ENCODE data around the gene P2RY2. TPM values are rescaled to one million over a fixed set of nuclear protein-coding genes. Genes with fewer than 3 reads are reported as not detected.
"Not testable (repeated sequence)": the region's sequence is repeated elsewhere in the genome, so short reads cannot be mapped to it uniquely, and the experiment has no call there.

P2RY2 gene
- total RNA-seq, 1 experiment from 2014 or later = 22.5 TPM

- H2AFZ ChIP-seq = no peak overlapping the region
- H4K20me1 ChIP-seq (ENCODE audit: insufficient read depth) = no peaks in the 10 kb centered on the region; the same call in 1 of the 2 replicates
- H3K27ac ChIP-seq = no peak overlapping the region
- no peak overlapping the region for H3K4me2 ChIP-seq
- no peak for TF ChIP-seq EZH2 (IDR thresholded peaks at IDR 0.05; ENCODE audit: low read depth)
- TF ChIP-seq, protein P1, sequence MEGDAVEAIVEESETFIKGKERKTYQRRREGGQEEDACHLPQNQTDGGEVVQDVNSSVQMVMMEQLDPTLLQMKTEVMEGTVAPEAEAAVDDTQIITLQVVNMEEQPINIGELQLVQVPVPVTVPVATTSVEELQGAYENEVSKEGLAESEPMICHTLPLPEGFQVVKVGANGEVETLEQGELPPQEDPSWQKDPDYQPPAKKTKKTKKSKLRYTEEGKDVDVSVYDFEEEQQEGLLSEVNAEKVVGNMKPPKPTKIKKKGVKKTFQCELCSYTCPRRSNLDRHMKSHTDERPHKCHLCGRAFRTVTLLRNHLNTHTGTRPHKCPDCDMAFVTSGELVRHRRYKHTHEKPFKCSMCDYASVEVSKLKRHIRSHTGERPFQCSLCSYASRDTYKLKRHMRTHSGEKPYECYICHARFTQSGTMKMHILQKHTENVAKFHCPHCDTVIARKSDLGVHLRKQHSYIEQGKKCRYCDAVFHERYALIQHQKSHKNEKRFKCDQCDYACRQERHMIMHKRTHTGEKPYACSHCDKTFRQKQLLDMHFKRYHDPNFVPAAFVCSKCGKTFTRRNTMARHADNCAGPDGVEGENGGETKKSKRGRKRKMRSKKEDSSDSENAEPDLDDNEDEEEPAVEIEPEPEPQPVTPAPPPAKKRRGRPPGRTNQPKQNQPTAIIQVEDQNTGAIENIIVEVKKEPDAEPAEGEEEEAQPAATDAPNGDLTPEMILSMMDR (conservative IDR thresholded peaks at IDR 0.05) = no peak
- H3K27me3 ChIP-seq (ENCODE audit: insufficient read depth, low read depth) = no peaks in the 10 kb centered on the region
- POLR2A ChIA-PET (ENCODE audit: unreplicated experiment) = interaction anchor here (0.7 kb wide), 1 partner anchor 60 kb away, joined by 5 read pairs; no protein-coding TSS in a partner anchor
- no peak for DNase-seq
- no TSS peak for BruUV-seq (replicated peaks)
- intact Hi-C loops (cut with micrococcal nuclease; ENCODE audit: unreplicated experiment) = no loop called here
- peaks cover 21% of the 10 kb centered on the region for H3K79me2 ChIP-seq (ENCODE audit: low read depth)
- H3K9me3 ChIP-seq (ENCODE audit: insufficient read depth, low read depth) = no peaks in the 10 kb centered on the region
- no peak overlapping the region for H3K4me3 ChIP-seq
- H3F3A ChIP-seq (ENCODE audit: insufficient read depth, low read depth) = peaks cover 22% of the 10 kb centered on the region
- peaks cover 46% of the 10 kb centered on the region for H3K4me1 ChIP-seq (replicated peaks; ENCODE audit: insufficient read depth)
- no peaks in the 10 kb centered on the region for H3K9me2 ChIP-seq (ENCODE audit: insufficient read depth)
- peaks cover 6% of the 10 kb centered on the region; the same call in 1 of the 2 replicates for H3K36me3 ChIP-seq (ENCODE audit: low read depth)
- CTCF ChIA-PET = interaction anchor here (1.1 to 1.8 kb wide), 2 partner anchors 43 to 50 kb away, joined by 4 to 7 read pairs; no protein-coding TSS in a partner anchor
Measured at GRCh38 chr11:73229321-73229895, 11.3 kb downstream of the P2RY2 start.

DNA sequence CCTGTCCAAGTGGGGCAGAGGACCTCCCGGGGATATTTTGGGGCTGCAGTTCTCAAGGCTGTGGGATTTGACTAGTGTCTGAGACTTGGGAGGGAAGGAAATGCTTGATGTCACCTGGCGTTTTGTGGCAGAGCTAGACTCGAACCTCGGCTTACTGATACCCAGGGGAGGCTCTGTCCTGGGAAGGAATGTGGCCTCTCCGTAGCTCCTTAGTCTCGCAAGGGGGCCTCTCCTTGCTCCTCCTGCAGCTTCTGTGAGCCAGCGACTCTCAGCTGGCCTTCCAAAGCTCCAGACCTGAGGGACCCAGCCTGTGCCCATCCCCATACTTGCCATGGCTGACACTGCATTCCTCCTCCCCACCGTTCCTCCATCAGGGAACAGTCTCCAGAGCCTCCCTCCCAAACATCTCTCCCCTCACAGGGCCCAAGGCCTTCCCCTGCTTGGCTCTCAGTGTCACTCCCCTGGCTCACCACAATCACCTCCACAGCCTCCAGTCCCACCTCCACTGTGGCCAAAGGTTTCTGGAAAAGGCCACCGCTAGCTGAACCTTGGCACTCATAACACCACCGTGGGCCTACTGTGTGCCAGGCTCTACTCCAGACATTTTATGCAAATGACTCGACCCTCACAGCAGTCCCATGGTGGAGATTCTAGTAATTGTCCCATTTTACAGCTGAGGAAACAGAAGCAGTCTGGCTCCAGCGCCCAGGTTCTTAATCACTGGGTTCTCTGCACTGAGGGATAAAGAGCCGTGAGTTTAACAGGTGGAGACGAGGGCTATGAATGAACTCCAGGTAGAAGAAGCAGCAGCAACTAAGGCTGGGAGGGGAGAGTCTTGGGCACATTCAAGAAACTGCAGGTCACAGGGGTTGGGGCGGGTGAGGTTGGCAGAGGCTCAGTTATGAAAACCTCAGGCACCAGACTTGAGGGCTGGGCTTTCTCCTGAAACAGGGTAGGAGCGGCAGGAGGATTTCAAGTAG lies 12.1 kb downstream of the P2RY2 start:
- Histone ChIP-seq H3K9me2 (ENCODE audit: insufficient read depth) (no peaks in the 10 kb centered on the region), H3K79me2 (ENCODE audit: low read depth) (peaks cover 15% of the 10 kb centered on the region), H3K4me2 (no peak overlapping the region), H4K20me1 (ENCODE audit: insufficient read depth) (no peaks in the 10 kb centered on the region; the same call in 1 of the 2 replicates), H2AFZ (no peak overlapping the region), H3K4me3 (no peak overlapping the region), H3K36me3 (ENCODE audit: low read depth) (peaks cover 6% of the 10 kb centered on the region; the same call in 1 of the 2 replicates), H3K27me3 (ENCODE audit: insufficient read depth, low read depth) (no peaks in the 10 kb centered on the region), H3K9me3 (ENCODE audit: insufficient read depth, low read depth) (no peaks in the 10 kb centered on the region), H3K4me1 (replicated peaks; ENCODE audit: insufficient read depth) (peaks cover 38% of the 10 kb centered on the region), H3F3A (ENCODE audit: insufficient read depth, low read depth) (peaks cover 22% of the 10 kb centered on the region), H3K27ac (no peak overlapping the region)
- intact Hi-C loops (cut with micrococcal nuclease; ENCODE audit: unreplicated experiment) = no loop called here
- ChIA-PET POLR2A (ENCODE audit: unreplicated experiment) (interaction anchor here (0.7 kb wide), 1 partner anchor 59 kb away, joined by 5 read pairs; no protein-coding TSS in a partner anchor), CTCF (interaction anchor here (1.8 kb wide), 1 partner anchor 44 kb away, joined by 7 read pairs; no protein-coding TSS in a partner anchor)
- no TSS peak for BruUV-seq (replicated peaks)
- no peak for DNase-seq
- no peak for TF ChIP-seq EZH2 (IDR thresholded peaks at IDR 0.05; ENCODE audit: low read depth)
- TF ChIP-seq, protein P1 (conservative IDR thresholded peaks at IDR 0.05) = no peak

DNA sequence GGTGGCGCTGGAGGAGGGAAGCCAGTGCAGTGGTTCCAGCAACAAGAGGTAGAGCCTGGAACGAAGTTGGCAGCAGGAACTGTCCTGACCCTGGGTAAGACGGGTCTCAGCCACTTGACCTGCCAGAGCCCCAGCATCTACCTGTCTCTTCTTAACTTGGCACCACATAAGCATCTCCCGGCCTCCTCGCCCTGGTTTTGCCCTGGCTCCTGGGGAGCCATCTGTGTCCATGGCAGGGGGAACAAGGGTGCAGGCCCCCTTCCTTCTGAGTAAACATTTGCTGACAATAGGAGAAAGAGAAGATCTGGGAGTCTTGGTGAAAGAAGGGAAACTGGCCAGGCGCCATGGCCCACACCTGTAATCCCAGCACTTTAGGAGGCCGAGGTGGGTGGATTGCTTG lies 12.8 kb downstream of the P2RY2 start:
- intact Hi-C loops (cut with micrococcal nuclease; ENCODE audit: unreplicated experiment) = no loop called here
- H2AFZ ChIP-seq = no peak overlapping the region
- no peak overlapping the region for H3K4me2 ChIP-seq
- POLR2A ChIA-PET (ENCODE audit: unreplicated experiment) = no interaction called here
- no peak overlapping the region for H3K27ac ChIP-seq
- no peaks in the 10 kb centered on the region; the same call in 1 of the 2 replicates for H3K9me2 ChIP-seq (ENCODE audit: insufficient read depth)
- H3K27me3 ChIP-seq (ENCODE audit: insufficient read depth, low read depth) = no peaks in the 10 kb centered on the region
- H3F3A ChIP-seq (ENCODE audit: insufficient read depth, low read depth) = peaks cover 22% of the 10 kb centered on the region
- peaks cover 10% of the 10 kb centered on the region for H3K79me2 ChIP-seq (ENCODE audit: low read depth)
- no peak for DNase-seq
- H3K4me1 ChIP-seq (replicated peaks; ENCODE audit: insufficient read depth) = peaks cover 31% of the 10 kb centered on the region
- H4K20me1 ChIP-seq (ENCODE audit: insufficient read depth) = no peaks in the 10 kb centered on the region; the same call in 1 of the 2 replicates
- peaks cover 6% of the 10 kb centered on the region; the same call in 1 of the 2 replicates for H3K36me3 ChIP-seq (ENCODE audit: low read depth)
- no peaks in the 10 kb centered on the region for H3K9me3 ChIP-seq (ENCODE audit: insufficient read depth, low read depth)
- no peak for TF ChIP-seq EZH2 (IDR thresholded peaks at IDR 0.05; ENCODE audit: low read depth)
- TF ChIP-seq, protein P1 (conservative IDR thresholded peaks at IDR 0.05) = no peak
- no TSS peak for BruUV-seq (replicated peaks)
- no peak overlapping the region for H3K4me3 ChIP-seq
- CTCF ChIA-PET = interaction anchor here (0.7 to 1.8 kb wide), 2 partner anchors 45 to 54 kb away, joined by 4 to 7 read pairs; no protein-coding TSS in a partner anchor

GRCh38 chr11:73232487-73232886 lies 14.4 kb downstream of the P2RY2 start:
- H3K9me2 ChIP-seq (ENCODE audit: insufficient read depth); BruUV-seq (replicated peaks); H4K20me1 ChIP-seq (ENCODE audit: insufficient read depth); H3K4me2 ChIP-seq; H3K9me3 ChIP-seq (ENCODE audit: insufficient read depth, low read depth); H3K4me3 ChIP-seq; H3K27me3 ChIP-seq (ENCODE audit: insufficient read depth, low read depth); POLR2A ChIA-PET (ENCODE audit: unreplicated experiment); H2AFZ ChIP-seq; H3K36me3 ChIP-seq (ENCODE audit: low read depth); H3K27ac ChIP-seq; DNase-seq; H3K79me2 ChIP-seq (ENCODE audit: low read depth); intact Hi-C loops (cut with micrococcal nuclease; ENCODE audit: unreplicated experiment): not testable (repeated sequence)
- H3F3A ChIP-seq (ENCODE audit: insufficient read depth, low read depth) = peaks cover 12% of the 10 kb centered on the region; the same call in 1 of the 2 replicates
- CTCF ChIA-PET = interaction anchor here (0.6 kb wide), 1 partner anchor 1955 kb away, joined by 4 read pairs; no protein-coding TSS in a partner anchor
- H3K4me1 ChIP-seq (replicated peaks; ENCODE audit: insufficient read depth) = peaks cover 30% of the 10 kb centered on the region

All from PC-9 (cell line).